CD4-positive, alpha-beta T cell (primary cell): ENCODE measurements around the gene BCL2. TPM values are rescaled to one million over a fixed set of nuclear protein-coding genes. Genes with fewer than 3 reads are reported as not detected.
A peak's percentile ranks its signal among the peaks of the same experiment; 100 is the strongest.

ENCODE experiments used
- ATAC-seq: fragments of 200-7000 bp; cut with Tn5 transposase; one replicate; pipeline ENCODE4 v1.10.0; 2022; ENCODE audit warnings: mild to moderate bottlenecking; ENCODE audit not compliant: poor library complexity
- CTCF ChIA-PET: fragments of 350-600 bp; sonication (Branson Sonifier 250); formaldehyde crosslinking; loops from one replicate; lab custom pipeline; 2021; ENCODE audit warnings: antibody characterized with exemption, inconsistent platforms; lab: Charles Lee
- POLR2A ChIA-PET: fragments of 350-600 bp; sonication (Branson Sonifier 250); formaldehyde crosslinking; loops from one replicate; lab custom pipeline; 2021; ENCODE audit warnings: antibody characterized with exemption, inconsistent platforms; lab: Charles Lee
- DNase-seq, 14 experiments: peaks; one replicate each; pipeline ENCODE4 v3.0.0-alpha.2; 2013 to 2020; ENCODE audit warnings: mixed read lengths in 2 of 14
- H3K27ac ChIP-seq, 2 donors: one replicate each; pipeline versions ENCODE4 v1.5.1 to v1.7.0; 2013; ENCODE audit warnings: low read length in 2 of 2, low read depth in 1 of 2, mild to moderate bottlenecking in 1 of 2
- H3K27me3 ChIP-seq, 2 experiments: 1 replicate in 1 of 2; 2 replicates in 1 of 2; pipeline versions ENCODE4 v1.6.1 to v1.7.0; 2013; ENCODE audit warnings: low read length in 2 of 2, control low read depth in 1 of 2, mild to moderate bottlenecking in 1 of 2, moderate library complexity in 1 of 2; ENCODE audit not compliant: insufficient read depth in 2 of 2, control insufficient read depth in 1 of 2
- H3K36me3 ChIP-seq: one replicate; pipeline ENCODE4 v1.6.1; 2013; ENCODE audit warnings: low read length, control low read depth; ENCODE audit not compliant: insufficient read depth
- H3K4me1 ChIP-seq: one replicate; pipeline ENCODE4 v1.6.1; 2013; ENCODE audit warnings: low read length, control low read depth; ENCODE audit not compliant: insufficient read depth
- H3K4me3 ChIP-seq: one replicate; pipeline ENCODE4 v1.5.1; 2013; ENCODE audit warnings: mild to moderate bottlenecking, low read length, moderate library complexity
- H3K9me3 ChIP-seq, 2 experiments: 1 replicate in 1 of 2; 2 replicates in 1 of 2; pipeline versions ENCODE4 v1.6.1 to v1.7.0; 2013; ENCODE audit warnings: low read length in 2 of 2, mild to moderate bottlenecking in 2 of 2, control low read depth in 1 of 2, moderate library complexity in 1 of 2; ENCODE audit not compliant: control insufficient read depth in 1 of 2, insufficient read depth in 1 of 2
- H3K27ac Mint-ChIP-seq: one replicate; pipeline ENCODE4 v1.8.0; 2020; ENCODE audit warnings: mixed read lengths
- H3K27me3 Mint-ChIP-seq: one replicate; pipeline ENCODE4 v1.8.0; 2021; ENCODE audit warnings: mixed read lengths
- H3K36me3 Mint-ChIP-seq: one replicate; pipeline ENCODE4 v1.8.0; 2021; ENCODE audit warnings: low read depth, mixed read lengths
- H3K4me1 Mint-ChIP-seq: one replicate; pipeline ENCODE4 v1.8.0; 2021; ENCODE audit warnings: low read depth, mixed read lengths
- H3K4me3 Mint-ChIP-seq: one replicate; pipeline ENCODE4 v1.8.0; 2020; ENCODE audit warnings: mild to moderate bottlenecking, mixed read lengths
- H3K9me3 Mint-ChIP-seq: one replicate; pipeline ENCODE4 v1.8.0; 2020; ENCODE audit warnings: mixed read lengths
- CTCF ChIP-seq: fragments of 200-600 bp; IDR thresholded peaks from one replicate; pipeline ENCODE4 v1.8.0; 2022; ENCODE audit warnings: antibody characterized with exemption, mild to moderate bottlenecking
- intact Hi-C, 2 experiments: fragments of 100-400 bp; cut with DNase I in 1 of 2; cut with micrococcal nuclease in 1 of 2; formaldehyde crosslinking; loops; one replicate each; pipeline versions ENCODE4 v1.15.1 to v1.9.0; 2023 to 2025; cut with DNase I, micrococcal nuclease
- total RNA-seq, 174 experiments: library from RNA in 2 of 174; stranded (reverse) in 2 of 174; gene quantifications; one replicate each; pipeline ENCODE4 v1.2.3 and lab custom pipeline; 2021 to 2026

The BCL2 gene
- total RNA-seq, 2 experiments from 2014 or later: 40.1 to 40.3 TPM

GRCh38 chr18:63159590-63159989 is 160.0 kb downstream of the BCL2 start:
- CTCF ChIA-PET: interaction anchor here (1.2 to 2.1 kb wide), 2 partner anchors 28 to 159 kb away, joined by 4 to 5 read pairs; no protein-coding TSS in a partner anchor
- Mint-ChIP-seq H3K27ac (peak overlapping the region; percentile 91), H3K27me3 (no peaks in the 10 kb centered on the region), H3K36me3 (no peaks in the 10 kb centered on the region), H3K4me3 (peak overlapping the region; percentile 85), H3K9me3 (no peaks in the 10 kb centered on the region), H3K4me1 (peaks cover 99% of the 10 kb centered on the region)
- POLR2A ChIA-PET: interaction anchor here (1.0 kb wide), 1 partner anchor 22 kb away, joined by 3 read pairs; no protein-coding TSS in a partner anchor
- intact Hi-C loops: loop anchor here in 1 of 2 experiments (5.0 to 10.0 kb wide), 2 partner anchors 38 to 635 kb away; partner anchors contain the start of gene ZCCHC2
- H3K27ac ChIP-seq: peak overlapping the region; percentile 95 to 96
- H3K4me1 ChIP-seq: peaks cover 94% of the 10 kb centered on the region
- no peaks in the 10 kb centered on the region for H3K27me3 ChIP-seq
- no peak for TF ChIP-seq CTCF
- ATAC-seq (no peak), DNase-seq (peak in 2 of 14 experiments; percentile 50 to 52)
- H3K9me3 ChIP-seq: no peaks in the 10 kb centered on the region
- peak overlapping the region; percentile 38 for H3K4me3 ChIP-seq
- no peaks in the 10 kb centered on the region for H3K36me3 ChIP-seq

- H3K4me3 ChIP-seq: peak overlapping the region; percentile 51
- peak overlapping the region; percentile 85 for H3K4me3 Mint-ChIP-seq
- ATAC-seq: no peak
- peaks cover 95% of the 10 kb centered on the region for H3K4me1 ChIP-seq
- no peaks in the 10 kb centered on the region for H3K9me3 ChIP-seq
- CTCF ChIA-PET: interaction anchor here (0.7 to 2.1 kb wide), 4 partner anchors 27 to 159 kb away, joined by 3 to 10 read pairs (median 4); no protein-coding TSS in a partner anchor
- peak overlapping the region; percentile 95 to 96 for H3K27ac ChIP-seq
- H3K36me3 Mint-ChIP-seq: no peaks in the 10 kb centered on the region
- H3K27me3 ChIP-seq: no peaks in the 10 kb centered on the region
- intact Hi-C loops: loop anchor here in 1 of 2 experiments (5.0 to 10.0 kb wide), 2 partner anchors 39 to 634 kb away; partner anchors contain the start of gene ZCCHC2
- H3K27ac Mint-ChIP-seq: peak overlapping the region; percentile 91
- no peaks in the 10 kb centered on the region for H3K27me3 Mint-ChIP-seq
- DNase-seq: peak in 5 of 14 experiments; percentile 27 to 65 (median 35)
- H3K4me1 Mint-ChIP-seq: peaks cover 99% of the 10 kb centered on the region
- TF ChIP-seq CTCF: no peak
- no peaks in the 10 kb centered on the region for H3K9me3 Mint-ChIP-seq
- POLR2A ChIA-PET: interaction anchor here (0.6 to 3.0 kb wide), 5 partner anchors 33 to 263 kb away, joined by 4 to 31 read pairs (median 5); partner anchors contain the start of genes BCL2 and VPS4B
- H3K36me3 ChIP-seq: no peaks in the 10 kb centered on the region
Observed at GRCh38 chr18:63158676-63159291, 160.8 kb downstream of the BCL2 start.

GRCh38 chr18:63158012-63158631 is 161.4 kb downstream of the BCL2 start:
- no peak for ATAC-seq
- Histone ChIP-seq H3K36me3 (no peaks in the 10 kb centered on the region), H3K4me3 (peak overlapping the region; percentile 51), H3K9me3 (no peaks in the 10 kb centered on the region), H3K27me3 (no peaks in the 10 kb centered on the region), H3K4me1 (peaks cover 99% of the 10 kb centered on the region), H3K27ac (peak overlapping the region; percentile 95 to 96)
- no peaks in the 10 kb centered on the region for H3K27me3 Mint-ChIP-seq
- peak overlapping the region; percentile 85 for H3K4me3 Mint-ChIP-seq
- no peaks in the 10 kb centered on the region for H3K9me3 Mint-ChIP-seq
- ChIA-PET POLR2A (interaction anchor here (0.6 to 3.0 kb wide), 12 partner anchors 20 to 264 kb away, joined by 3 to 31 read pairs (median 5); partner anchors contain the start of genes BCL2 and VPS4B), CTCF (interaction anchor here (0.7 to 2.1 kb wide), 4 partner anchors 26 to 160 kb away, joined by 3 to 10 read pairs (median 6); no protein-coding TSS in a partner anchor)
- peak overlapping the region; percentile 91 for H3K27ac Mint-ChIP-seq
- DNase-seq: peak in 2 of 14 experiments; percentile 24 to 32
- TF ChIP-seq CTCF: no peak
- intact Hi-C loops: loop anchor here in 1 of 2 experiments (5.0 to 10.0 kb wide), 2 partner anchors 39 to 633 kb away; partner anchors contain the start of gene ZCCHC2
- peaks cover 99% of the 10 kb centered on the region for H3K4me1 Mint-ChIP-seq
- no peaks in the 10 kb centered on the region for H3K36me3 Mint-ChIP-seq
